Stimulated activated CD4-positive, alpha-beta T cell treated with anti-CD3 and anti-CD28 coated beads, Interleukin-15, amount 100 ng/mL, for 1 hour (primary cell): ENCODE measurements around the gene GBA2.

Experiments used
- DNase-seq, 2 donors: peaks; one replicate each; pipeline ENCODE4 v3.0.0-alpha.2; 2020; ENCODE audit warnings: low read depth in 1 of 2, low spot score in 1 of 2

GBA2 gene

GRCh38 chr9:35695943-35696401 is 53.1 kb downstream of the GBA2 start:
- DNase-seq = no peak

- no peak for DNase-seq
Measured at GRCh38 chr9:35691757-35692301, 57.2 kb downstream of the GBA2 start.

GRCh38 chr9:35691334-35691650 is 57.7 kb downstream of the GBA2 start:
- no peak for DNase-seq

- peak in 1 of 2 donors; percentile 22 for DNase-seq
Measured at GRCh38 chr9:35690614-35691333, 58.3 kb downstream of the GBA2 start.

GRCh38 chr9:35690294-35690613 is 58.8 kb downstream of the GBA2 start:
- no peak for DNase-seq

GRCh38 chr9:35689542-35690293 is 59.3 kb downstream of the GBA2 start, which contains the start of gene TPM2:
TPM2 (minus strand) TSS chr9:35689925; CDS start chr9:35689817, 108 bp downstream.
- DNase-seq = no peak

GRCh38 chr9:35688558-35689541 is 60.2 kb downstream of the GBA2 start:
- DNase-seq = no peak

GRCh38 chr9:35687972-35688557 is 61.0 kb downstream of the GBA2 start:
- no peak for DNase-seq

GRCh38 chr9:35687306-35687705 is 61.7 kb downstream of the GBA2 start:
- DNase-seq = no peak
